ENCODE results near the gene PITX1. TPM values are rescaled to one million over a fixed set of nuclear protein-coding genes. Genes with fewer than 3 reads are reported as not detected.
"Not testable (repeated sequence)": the region's sequence is repeated elsewhere in the genome, so short reads cannot be mapped to it uniquely, and the experiment has no call there.

Gene PITX1
- polyA plus RNA-seq, 1 donor, result not detected

DNA sequence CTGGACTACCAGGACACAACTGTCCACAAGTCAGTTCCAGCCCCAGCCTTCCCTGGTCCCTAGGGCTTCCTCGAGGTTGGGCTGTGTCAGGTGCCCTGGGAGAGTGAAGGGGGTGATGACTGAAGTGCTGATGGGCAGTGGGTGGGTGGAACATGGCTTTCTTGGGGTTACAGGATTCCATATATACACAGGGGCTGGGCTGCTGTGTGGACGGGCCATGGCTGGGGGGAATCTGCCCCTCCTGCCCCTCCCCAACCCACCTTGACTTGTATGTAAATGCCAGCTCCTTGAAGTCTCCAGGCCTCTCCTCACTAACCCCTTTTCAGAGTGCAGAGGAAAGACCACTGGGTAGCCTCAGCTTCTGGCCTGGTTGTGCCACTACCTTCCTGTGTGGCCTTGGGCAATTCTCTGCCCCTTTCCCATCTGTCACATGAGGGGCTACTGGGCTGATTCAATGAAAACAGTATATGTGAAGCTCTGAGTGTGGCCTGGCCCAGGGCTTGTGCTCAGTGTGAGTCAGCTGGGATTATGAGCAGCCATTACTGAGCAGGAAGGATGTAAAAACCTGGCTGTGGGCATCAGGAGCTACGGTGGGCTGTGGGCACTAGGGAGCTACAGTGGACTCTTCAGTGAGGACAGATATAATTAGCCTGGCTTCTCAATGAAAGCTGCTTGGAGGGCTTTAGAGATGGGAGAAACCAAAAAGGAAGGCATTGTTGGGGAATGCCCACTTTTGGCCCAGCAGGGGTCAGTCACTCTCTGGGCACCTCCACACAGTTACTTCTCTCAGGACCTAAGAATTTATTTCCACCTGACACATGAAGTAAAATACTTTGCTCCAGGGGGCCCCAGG is 23.3 kb downstream of the PITX1 start:
- no peak for DNase-seq

GRCh38 chr5:135009736-135010501 is 24.1 kb downstream of the PITX1 start:
- no peak for DNase-seq

GRCh38 chr5:135008981-135009735 is 24.9 kb downstream of the PITX1 start:
- DNase-seq, result no peak

GRCh38 chr5:135008556-135008955 is 25.5 kb downstream of the PITX1 start:
- no peak for DNase-seq

- no peak for DNase-seq
Observed at GRCh38 chr5:135007749-135008363, 26.2 kb downstream of the PITX1 start.

GRCh38 chr5:135007305-135007704 is 26.7 kb downstream of the PITX1 start:
- no peak for DNase-seq

DNA sequence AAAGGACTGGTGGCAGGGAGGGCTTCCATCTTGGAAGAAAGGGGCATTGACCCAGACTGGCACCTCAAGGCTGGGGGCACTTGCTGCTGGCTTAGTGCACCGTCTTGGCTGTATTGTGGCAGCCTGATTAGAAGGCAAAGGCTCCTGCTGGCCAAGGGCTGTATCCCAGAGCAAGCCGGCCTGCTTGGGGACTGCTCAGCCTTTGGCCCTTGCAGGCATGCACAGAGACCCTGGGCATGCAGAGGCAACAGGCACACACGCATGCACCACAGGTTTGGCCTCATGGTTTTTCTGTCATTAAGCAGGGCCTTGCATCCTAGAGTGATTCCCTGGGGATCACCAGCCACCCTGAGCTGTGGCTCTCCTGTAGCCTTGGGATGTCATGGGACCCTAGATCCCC is 29.0 kb downstream of the PITX1 start:
- no peak for DNase-seq

DNA sequence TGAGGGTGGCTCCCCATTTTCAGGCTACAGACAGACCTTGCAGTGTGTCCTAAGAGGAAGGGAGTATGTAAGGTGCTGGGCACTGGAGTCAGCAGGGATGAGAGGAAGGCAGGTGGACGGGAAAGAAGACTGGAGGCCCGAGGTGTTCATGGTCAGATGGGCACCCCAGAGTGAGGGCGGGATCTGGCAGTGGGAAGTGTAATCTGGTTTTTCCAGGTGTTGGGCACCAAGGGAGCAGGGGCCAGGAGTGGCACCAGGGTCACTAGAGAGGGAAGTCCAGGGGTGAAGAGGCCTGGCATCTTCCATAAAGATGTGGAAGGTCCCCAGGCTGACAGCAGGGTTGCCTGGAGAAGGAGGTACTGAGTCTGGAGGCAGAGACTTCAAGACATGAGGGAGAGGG is 29.7 kb downstream of the PITX1 start:
- DNase-seq, result no peak

DNA sequence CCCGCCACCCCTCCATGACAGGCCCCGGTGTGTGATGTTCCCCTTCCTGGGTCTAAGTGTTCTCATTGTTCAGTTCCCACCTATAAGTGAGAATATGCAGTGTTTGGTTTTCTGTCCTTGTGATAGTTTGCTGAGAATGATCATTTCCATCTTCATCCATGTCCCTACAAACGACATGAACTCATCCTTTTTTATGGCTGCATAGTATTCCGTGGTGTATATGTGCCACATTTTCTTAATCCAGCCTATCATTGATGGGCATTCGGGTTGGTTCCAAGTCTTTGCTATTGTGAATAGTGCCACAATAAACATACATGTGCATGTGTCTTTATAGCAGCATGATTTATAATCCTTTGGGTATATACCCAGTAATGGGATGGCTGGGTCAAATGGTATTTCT is 36.0 kb downstream of the PITX1 start:
- DNase-seq, result not testable (repeated sequence)

DNA sequence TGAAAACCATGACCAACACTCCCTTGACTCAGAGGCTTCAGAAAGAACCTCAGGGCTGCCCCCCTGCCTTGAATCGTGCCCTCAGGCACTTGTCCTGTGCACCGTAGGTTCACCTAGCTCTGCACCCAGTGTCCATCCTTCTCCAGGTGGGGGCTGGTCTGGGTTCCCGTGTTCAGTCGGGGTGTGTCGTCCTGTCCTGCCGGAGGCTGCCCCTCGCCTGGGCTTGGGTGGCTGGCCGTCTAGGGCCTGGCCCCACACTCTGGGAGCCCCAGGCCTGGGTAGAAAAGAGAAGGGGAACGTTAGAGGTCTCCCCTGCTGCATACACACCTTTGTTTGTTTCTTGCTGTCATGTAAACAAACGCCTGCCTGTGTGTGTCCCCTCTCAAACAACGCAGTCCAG is 37.0 kb downstream of the PITX1 start:
- no peak for DNase-seq

- no peak for DNase-seq
Observed at GRCh38 chr5:134995850-134996402, 38.1 kb downstream of the PITX1 start.

DNA sequence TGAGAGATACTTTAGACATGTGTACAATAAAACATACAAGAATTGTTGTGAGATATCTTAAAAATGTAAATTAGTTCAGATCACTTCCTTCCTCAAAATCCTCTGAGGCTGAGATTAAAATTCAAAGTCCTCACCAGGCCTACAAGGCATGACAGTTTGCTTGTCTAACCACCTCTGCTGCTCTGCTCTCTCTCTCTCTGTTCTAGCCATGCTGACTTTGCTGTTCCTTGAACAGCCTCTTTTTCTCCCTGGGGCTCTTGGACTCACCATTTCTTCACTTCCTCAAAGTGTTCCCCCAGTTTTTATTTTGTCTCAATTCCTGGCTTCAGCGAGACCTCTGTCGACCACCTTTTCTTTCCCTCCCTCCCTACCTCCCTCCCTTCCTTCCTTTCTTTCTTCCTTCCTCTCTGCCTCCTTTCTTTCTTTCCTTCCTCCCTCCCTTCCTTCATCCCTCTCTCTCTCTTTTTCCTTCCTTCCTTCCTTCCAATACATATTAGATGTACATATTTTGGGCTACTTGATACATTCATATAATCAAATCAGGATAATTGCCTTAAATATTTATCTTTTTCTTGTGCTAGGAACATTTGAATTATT is 39.4 kb downstream of the PITX1 start:
- DNase-seq, result no peak

DNA sequence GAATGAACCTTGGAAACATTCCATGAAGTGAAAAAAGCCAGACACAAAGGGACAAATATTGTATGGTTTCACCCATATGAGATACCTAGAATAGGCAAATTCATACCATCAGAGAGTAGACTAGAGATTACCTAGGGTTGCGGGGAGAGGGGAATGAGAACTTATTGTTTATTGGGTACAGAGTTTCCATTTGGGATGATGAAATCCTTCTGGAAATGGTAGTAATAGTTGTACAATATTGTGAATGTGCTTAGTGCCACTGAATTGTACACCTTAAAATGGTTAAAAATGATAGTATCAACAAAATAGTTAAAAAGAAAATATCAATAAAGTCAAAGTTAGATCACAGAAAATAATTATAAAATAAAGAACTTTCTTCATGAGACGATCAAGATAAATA is 40.9 kb downstream of the PITX1 start:
- DNase-seq, result no peak

- DNase-seq, result no peak
Observed at GRCh38 chr5:134992148-134992547, 41.9 kb downstream of the PITX1 start.

- not testable (repeated sequence) for DNase-seq
Observed at GRCh38 chr5:134990183-134990582, 43.8 kb downstream of the PITX1 start.

GRCh38 chr5:134989266-134989830 is 44.7 kb downstream of the PITX1 start:
- no peak for DNase-seq

- DNase-seq, result no peak
Observed at GRCh38 chr5:134982230-134982629, 51.8 kb downstream of the PITX1 start.

DNA sequence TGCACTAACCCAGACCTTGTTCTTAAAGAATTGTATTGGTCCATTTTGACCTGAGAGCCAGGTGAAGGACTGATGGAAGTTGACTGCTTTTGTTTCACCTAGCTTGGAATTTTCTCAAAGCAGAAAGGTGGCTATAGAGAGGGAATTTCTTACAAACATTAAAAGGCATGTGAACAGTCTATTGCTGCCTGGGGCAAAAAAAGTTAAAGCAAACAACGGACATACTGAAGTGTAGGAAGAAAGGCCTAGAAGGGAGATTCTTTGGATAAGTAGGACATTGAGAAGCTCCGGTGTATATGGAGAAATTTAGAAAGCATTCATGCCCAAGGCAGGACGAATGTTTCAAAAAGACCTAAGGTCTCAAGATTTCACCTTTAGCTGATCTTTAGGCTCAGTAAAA is 54.6 kb downstream of the PITX1 start:
- no peak for DNase-seq

Data from left kidney (tissue), 2 donors.